Body of pancreas (tissue), 4 donors: ENCODE results near the gene CYP3A5. TPM values are rescaled to one million over a fixed set of nuclear protein-coding genes. Genes with fewer than 3 reads are reported as not detected.

Experiments used
- ATAC-seq: fragments of 150-250 bp; one replicate; pipeline ENCODE4 v1.9.1; 2016
- DNase-seq, 4 donors: peaks; one replicate each; pipeline ENCODE4 v3.0.0-alpha.2; 2019
- H3K27ac ChIP-seq, 4 donors: fragments of 200-600 bp; sonication (generic); 1 replicate in 3 of 4; 2 replicates in 1 of 4; pipeline versions ENCODE4 v1.5.1 to v1.6.1; 2016 to 2019; ENCODE audit warnings: mild to moderate bottlenecking in 1 of 4, mixed read lengths in 1 of 4, moderate library complexity in 1 of 4
- H3K27me3 ChIP-seq, 2 donors: fragments of 200-600 bp; sonication (generic); one replicate each; pipeline ENCODE4 v1.6.0; 2016; ENCODE audit warnings: mild to moderate bottlenecking in 1 of 2
- H3K36me3 ChIP-seq, 2 donors: fragments of 200-600 bp; sonication (generic); replicated peaks in 1 of 2; 2 replicates each; pipeline ENCODE4 v1.5.1; 2016; ENCODE audit warnings: low read depth in 2 of 2; ENCODE audit not compliant: insufficient read depth in 1 of 2
- H3K4me1 ChIP-seq: fragments of 200-600 bp; sonication (generic); one replicate; pipeline ENCODE4 v1.6.0; 2016
- H3K4me3 ChIP-seq, 2 donors: fragments of 200-600 bp; sonication (generic); 1 replicate in 1 of 2; 2 replicates in 1 of 2; pipeline ENCODE4 v1.5.1; 2016 to 2019
- H3K9me3 ChIP-seq, 3 donors: fragments of 200-600 bp; sonication (generic); 1 replicate in 2 of 3; 2 replicates in 1 of 3; pipeline ENCODE4 v1.5.1; 2016
- CTCF ChIP-seq, 7 experiments: fragments of 450-650 bp in 4 of 7; fragments of 200-600 bp in 3 of 7; sonication (generic) in 3 of 7; IDR thresholded peaks; one replicate each; pipeline ENCODE4 v1.5.1; 2016 to 2019; ENCODE audit warnings: antibody characterized with exemption in 7 of 7
- POLR2A ChIP-seq, 3 donors: fragments of 450-650 bp; IDR thresholded peaks; one replicate each; pipeline ENCODE4 v1.6.1; 2016; ENCODE audit warnings: antibody characterized with exemption in 3 of 3, mild to moderate bottlenecking in 2 of 3
- WGBS, 2 donors: methylation state at CpG; one replicate each; pipeline ENCODE4 v1.1.5; 2017; 5-methylcytosine and 5-hydroxymethylcytosine counted together
- intact Hi-C: fragments of 100-400 bp; cut with DNase I; formaldehyde crosslinking; loops from one replicate; pipeline ENCODE4 v1.15.1; 2023
- total RNA-seq, 2 donors: library from RNA; depleted of rRNA; stranded (reverse); fragments of >200 nt; gene quantifications; one replicate each; pipeline ENCODE4 v1.1.0, GENCODE V29; 2016

Gene CYP3A5
- total RNA-seq, 2 donors from 2014 or later: 170 to 358 TPM

DNA sequence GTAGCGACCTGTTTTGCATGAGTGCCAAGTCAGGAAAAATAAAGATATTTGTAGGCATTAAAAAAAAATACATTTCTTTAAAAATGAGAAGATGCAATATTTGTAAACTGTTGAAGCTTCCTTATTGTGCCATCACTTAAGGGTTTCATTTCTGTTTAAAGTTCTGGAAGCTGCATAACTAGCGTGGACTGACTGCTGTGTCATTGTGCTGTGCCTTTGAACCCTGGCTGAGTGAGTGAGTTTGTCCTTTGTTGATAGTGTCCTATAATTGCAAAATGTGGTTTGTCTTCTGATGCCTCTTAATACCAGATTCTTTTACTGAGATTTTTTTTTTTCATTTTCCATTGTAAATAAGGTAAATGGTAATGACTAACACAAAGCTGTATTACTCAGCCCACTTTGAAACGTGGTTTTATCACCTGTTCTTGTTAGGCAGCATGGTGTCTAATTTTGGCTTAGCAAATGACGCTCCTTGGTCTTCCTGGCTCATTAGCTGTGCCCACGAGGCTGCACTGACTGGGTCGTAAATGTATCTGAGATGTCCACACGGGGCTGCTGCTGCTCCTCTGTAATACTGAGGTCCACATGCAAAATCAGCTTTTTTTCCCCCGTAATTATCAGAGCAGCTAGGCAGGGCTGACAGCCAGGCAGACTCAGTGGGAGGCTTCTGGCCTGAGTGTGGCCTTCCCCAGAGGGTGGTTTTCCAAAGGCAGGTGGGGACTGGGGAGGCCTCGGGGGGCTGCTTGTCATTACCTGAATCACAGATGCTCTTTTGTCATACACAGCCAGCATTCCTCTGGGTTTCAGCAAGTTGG, 48.3 kb downstream of the CYP3A5 start:
- intact Hi-C loops: no loop called here
- Histone ChIP-seq H3K4me1 (no peaks in the 10 kb centered on the region), H3K9me3 (no peaks in the 10 kb centered on the region), H3K27ac (peak overlapping the region in 2 of 4 donors; percentile 23 to 31), H3K27me3 (no peaks in the 10 kb centered on the region), H3K4me3 (no peak overlapping the region), H3K36me3 (peaks cover 0 to 22% of the 10 kb centered on the region in 2 donors)
- ATAC-seq (peak; percentile 72), DNase-seq (peak; percentile 46 to 69 (median 58))
- TF ChIP-seq POLR2A (IDR thresholded peaks at IDR 0.05): no peak
- TF ChIP-seq CTCF (IDR thresholded peaks at IDR 0.05): peak in 6 of 7 experiments; percentile 27 to 67 (median 57)
- 32 to 36% methylated on average over 8 to 9 of the region's 9 CpGs for WGBS, 2 donors

- 82 to 93% methylated on average over 17 of the region's 20 CpGs for WGBS, 2 donors
- no peaks in the 10 kb centered on the region for H3K9me3 ChIP-seq
- H3K36me3 ChIP-seq: peaks cover 0 to 37% of the 10 kb centered on the region in 2 donors
- TF ChIP-seq POLR2A (IDR thresholded peaks at IDR 0.05) (no peak), CTCF (IDR thresholded peaks at IDR 0.05) (no peak)
- ATAC-seq: no peak
- DNase-seq: no peak
- no peak overlapping the region for H3K4me3 ChIP-seq
- intact Hi-C loops: loop anchor here (5.0 kb wide), 1 partner anchor 208 kb away; no protein-coding TSS in a partner anchor
- no peaks in the 10 kb centered on the region for H3K27me3 ChIP-seq
- no peaks in the 10 kb centered on the region for H3K4me1 ChIP-seq
- H3K27ac ChIP-seq: no peak overlapping the region
These were observed 50.2 kb downstream of the CYP3A5 start for GRCh38 chr7:99629643-99630042.

GRCh38 chr7:99628471-99629465, 51.0 kb downstream of the CYP3A5 start:
- intact Hi-C loops: loop anchor here (5.0 kb wide), 1 partner anchor 209 kb away; no protein-coding TSS in a partner anchor
- no peak for ATAC-seq

DNA sequence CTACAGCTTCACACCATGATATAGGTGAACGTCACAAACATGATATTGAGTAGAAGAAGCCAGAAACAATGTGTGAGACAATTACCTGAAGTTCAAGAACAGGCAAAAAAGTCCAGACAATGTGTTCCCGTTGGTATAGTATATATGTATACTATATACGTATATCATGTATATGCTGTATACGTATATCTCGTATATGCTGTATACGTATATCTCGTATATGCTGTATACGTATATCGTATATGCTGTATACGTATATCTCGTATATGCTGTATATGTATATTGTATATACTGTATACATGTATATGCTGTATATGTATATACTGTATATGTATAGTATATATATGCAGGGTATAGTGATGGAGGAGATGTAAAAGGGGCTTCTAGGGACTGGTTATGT, 52.3 kb downstream of the CYP3A5 start:
- DNase-seq (no peak), ATAC-seq (no peak)
- H3K27me3 ChIP-seq: no peaks in the 10 kb centered on the region
- no peaks in the 10 kb centered on the region for H3K4me1 ChIP-seq
- 92 to 94% methylated on average over 11 of the region's 11 CpGs for WGBS, 2 donors
- no peaks in the 10 kb centered on the region for H3K9me3 ChIP-seq
- H3K4me3 ChIP-seq: no peak overlapping the region
- no peak overlapping the region for H3K27ac ChIP-seq
- intact Hi-C loops: loop anchor here (5.0 kb wide), 1 partner anchor 210 kb away; no protein-coding TSS in a partner anchor
- H3K36me3 ChIP-seq: peaks cover 0 to 52% of the 10 kb centered on the region in 2 donors
- TF ChIP-seq POLR2A (IDR thresholded peaks at IDR 0.05) (no peak), CTCF (IDR thresholded peaks at IDR 0.05) (no peak)

More at GRCh38 chr7:99628471-99629465, 51.0 kb downstream of the CYP3A5 start:
- WGBS, 2 donors: 77% methylated on average over 13 to 14 of the region's 14 CpGs
- Histone ChIP-seq H3K9me3 (no peaks in the 10 kb centered on the region), H3K27ac (no peak overlapping the region), H3K36me3 (peaks cover 0 to 44% of the 10 kb centered on the region in 2 donors), H3K4me1 (no peaks in the 10 kb centered on the region), H3K27me3 (no peaks in the 10 kb centered on the region), H3K4me3 (no peak overlapping the region)
- TF ChIP-seq POLR2A (IDR thresholded peaks at IDR 0.05) (no peak), CTCF (IDR thresholded peaks at IDR 0.05) (no peak)
- no peak for DNase-seq
